Heart left ventricle (tissue), 13 donors: ENCODE measurements around the gene CALML4.

Experiments
- CTCF ChIP-seq, 12 donors: fragments of 200-600 bp; sonication (generic) in 4 of 12; IDR thresholded peaks; one replicate each; pipeline versions ENCODE4 v1.5.0 to v1.8.0; 2018 to 2022; ENCODE audit warnings: antibody characterized with exemption in 12 of 12, mild to moderate bottlenecking in 5 of 12
- POLR2A ChIP-seq, 2 donors: fragments of 450-650 bp; IDR thresholded peaks; one replicate each; pipeline ENCODE4 v1.6.1; 2017; ENCODE audit warnings: antibody characterized with exemption in 2 of 2, mild to moderate bottlenecking in 2 of 2, moderate library complexity in 2 of 2
- donor health status: ischemic (EF 13 %, LVEDD 7.1; RV severe dilation, severe dysfunction).
- donor health status: DM: no; HTN: yes; CAD: no.
- donor health status: DM: no; HTN: no; CAD: no.
- donor health status: ischemic (EF 25% LVEDD 6.9; RV normal size, moderate dysfunction).
- donor health status: ischemic (EF 25% LVEDD 5.7; RV mildly dilated, moderate dysfunction).
- donor health status: ischemic (EF 35%, LVEDD 5.7; RV mildly dilated, moderate dysfunction).
- donor health status: nonischemic (EF 11% LVEDD 7.7; RV severe dilation, severe dysfunction).
- donor health status: DM: yes; HTN: yes; CAD: no.
- donor health status: PGD.
- donor health status: ischemic (EF 29% LVEDD 5.4; RV normal size, mild dysfunction).
- donor health status: nonischemic (EF 23%, LVEDD 6.1; RV moderate dilation, normal function).

GRCh38 chr15:68229386-68230156, 24.4 kb upstream of the CALML4 start, which contains the start of gene CLN6:
- TF ChIP-seq POLR2A (IDR thresholded peaks at IDR 0.05) (peak in 1 of 2 donors; percentile 56), CTCF (IDR thresholded peaks at IDR 0.05) (peak in 2 of 12 donors; percentile 5 to 11)
